K562 (cell line): ENCODE results near the gene IGFALS. TPM values are rescaled to one million over a fixed set of nuclear protein-coding genes. Genes with fewer than 3 reads are reported as not detected.

Experiments used
- ATAC-seq: fragments of 200-7000 bp; cut with Tn5 transposase; 3 replicates; pipeline ENCODE4 v1.9.1; 2020; ENCODE audit warnings: moderate library complexity
- BruUV-seq: library from RNA; stranded (reverse); fragments of 400-500 nt; replicated peaks from 2 replicates; lab custom pipeline; 2021; lab: Mats Ljungman, UMichigan
- CTCF ChIA-PET: fragments of 300-600 bp; formaldehyde crosslinking; extraction: SDS; loops from one replicate; lab custom pipeline; 2021; ENCODE audit warnings: low intra/inter-chr PET ratio; lab: Yijun Ruan, JAX
- POLR2A ChIA-PET: fragments of 300-600, 350-650 bp; sonication (Branson Sonifier 250); formaldehyde crosslinking; extraction: SDS; loops from one replicate; lab custom pipeline; 2021; ENCODE audit warnings: antibody characterized with exemption, inconsistent platforms; lab: Yijun Ruan, JAX
- DNase-seq, 4 experiments: peaks; one replicate each; pipeline versions ENCODE4 v3.0.0 to v3.0.0-alpha.2; 2011 to 2018; ENCODE audit warnings: low spot score in 3 of 4, mixed read lengths in 3 of 4; ENCODE audit errors: extremely low read depth in 1 of 4
- FAIRE-seq: peaks from 2 replicates; lab custom pipeline; 2011; peaks lifted over from hg19 to GRCh38; lab: Jason Lieb, UNC
- H2AFZ ChIP-seq: 2 replicates; pipeline ENCODE4 v1.6.0; 2011; ENCODE audit warnings: low read depth, low read length, control low read depth, inconsistent platforms
- H3K27ac ChIP-seq: fragments of 200-600 bp; 3 replicates; pipeline ENCODE4 v1.8.0; 2011; ENCODE audit warnings: low read depth, mild to moderate bottlenecking, control low read depth, inconsistent platforms, low read length, moderate library complexity, mixed read lengths; ENCODE audit errors: extremely low read depth
- H3K27me3 ChIP-seq, 2 experiments: fragments of 300-600 bp in 1 of 2; 2 replicates in 1 of 2; 3 replicates in 1 of 2; pipeline versions ENCODE4 v1.6.0 to v1.8.0; 2011; ENCODE audit warnings: inconsistent platforms in 2 of 2, low read length in 2 of 2, mild to moderate bottlenecking in 1 of 2, mixed read lengths in 1 of 2, moderate library complexity in 1 of 2; ENCODE audit not compliant: control insufficient read depth in 2 of 2, insufficient read depth in 2 of 2
- H3K36me3 ChIP-seq: fragments of 300-600 bp; 3 replicates; pipeline ENCODE4 v1.8.0; 2011; ENCODE audit warnings: mild to moderate bottlenecking, low read length, inconsistent platforms; ENCODE audit not compliant: control insufficient read depth, insufficient read depth
- H3K4me1 ChIP-seq, 2 experiments: fragments of 200-600 bp in 1 of 2; replicated peaks in 1 of 2; 2 replicates in 1 of 2; 3 replicates in 1 of 2; pipeline versions ENCODE4 v1.5.1 to v1.8.0; 2011; ENCODE audit warnings: inconsistent platforms in 2 of 2, low read length in 2 of 2, mild to moderate bottlenecking in 1 of 2, mixed read lengths in 1 of 2, moderate library complexity in 1 of 2; ENCODE audit not compliant: control insufficient read depth in 2 of 2, insufficient read depth in 2 of 2
- H3K4me2 ChIP-seq: 2 replicates; pipeline ENCODE4 v1.6.1; 2011; ENCODE audit warnings: low read length, control low read depth, inconsistent platforms, mixed read lengths; ENCODE audit not compliant: insufficient read depth
- H3K4me3 ChIP-seq: fragments of 200-600 bp; sonication (generic), shearing (Covaris generic); 2 replicates; pipeline ENCODE4 v1.5.1; 2016; ENCODE audit warnings: control low read depth, inconsistent platforms
- H3K79me2 ChIP-seq: fragments of 200-600 bp; 3 replicates; pipeline ENCODE4 v1.8.0; 2011; ENCODE audit warnings: low read length, inconsistent platforms; ENCODE audit not compliant: control insufficient read depth, insufficient read depth
- H3K9ac ChIP-seq, 2 experiments: 2 replicates each; pipeline versions ENCODE4 v1.6.0 to v1.6.1; 2011; ENCODE audit warnings: low read depth in 2 of 2, low read length in 2 of 2, control low read depth in 1 of 2, inconsistent platforms in 1 of 2, mild to moderate bottlenecking in 1 of 2, mixed read lengths in 1 of 2; ENCODE audit not compliant: insufficient read depth in 1 of 2
- H3K9me1 ChIP-seq: one replicate; pipeline ENCODE4 v1.6.0; 2011; ENCODE audit warnings: inconsistent platforms, mild to moderate bottlenecking, low read length, moderate library complexity; ENCODE audit not compliant: control insufficient read depth, insufficient read depth
- H3K9me3 ChIP-seq: replicated peaks from 2 replicates; pipeline ENCODE4 v1.5.1; 2011; ENCODE audit warnings: low read depth, low read length, inconsistent platforms; ENCODE audit not compliant: control insufficient read depth, insufficient read depth
- H4K20me1 ChIP-seq: replicated peaks from 2 replicates; pipeline ENCODE4 v1.6.1; 2011; ENCODE audit warnings: low read length, inconsistent platforms, mixed read lengths; ENCODE audit not compliant: control insufficient read depth, insufficient read depth
- ARID2 ChIP-seq: fragments of 450-650 bp; IDR thresholded peaks from 2 replicates; pipeline ENCODE4 v1.6.1; 2017; ENCODE audit warnings: antibody characterized with exemption, mild to moderate bottlenecking
- ASH1L ChIP-seq: fragments of 450-650 bp; IDR thresholded peaks from 2 replicates; pipeline ENCODE4 v1.6.1; 2018; ENCODE audit warnings: borderline replicate concordance, mild to moderate bottlenecking, low read depth; ENCODE audit not compliant: partially characterized antibody
- ATF1 ChIP-seq, 2 experiments: fragments of 450-650 bp in 1 of 2; IDR thresholded peaks; 2 replicates each; pipeline ENCODE4 v1.6.1; 2016; ENCODE audit warnings: missing compliant biosample characterization in 1 of 2, missing genetic modification characterization in 1 of 2
- CSDE1 ChIP-seq, 2 experiments: fragments of 450-650 bp; IDR thresholded peaks; 2 replicates each; pipeline ENCODE4 v1.6.1; 2016; ENCODE audit warnings: mild to moderate bottlenecking in 1 of 2
- ELK1 ChIP-seq: sonication (generic); formaldehyde crosslinking; IDR thresholded peaks from 2 replicates; pipeline ENCODE4 v1.8.1; 2022; ENCODE audit warnings: missing genetic modification reagents
- IFI16 ChIP-seq: fragments of 250-450 bp; sonication (Bioruptor Pico); IDR thresholded peaks from 2 replicates; pipeline ENCODE4 v2.1.2; 2022; ENCODE audit warnings: mild to moderate bottlenecking, inconsistent platforms
- KDM1A ChIP-seq, 2 experiments: fragments of 450-650 bp; IDR thresholded peaks; 2 replicates each; pipeline ENCODE4 v1.6.1; 2016; ENCODE audit warnings: mild to moderate bottlenecking in 2 of 2
- MYC ChIP-seq, 2 experiments: fragments of 250-450 bp in 1 of 2; sonication (Bioruptor Pico) in 1 of 2; IDR thresholded peaks; 2 replicates each; pipeline versions ENCODE4 v1.5.1 to v1.6.1; 2012 to 2021; ENCODE audit warnings: low read depth in 2 of 2, borderline replicate concordance in 1 of 2, improper control_type of control experiment in 1 of 2, low read length in 1 of 2, mild to moderate bottlenecking in 1 of 2, moderate library complexity in 1 of 2
- MYNN ChIP-seq, 2 experiments: sonication (generic); formaldehyde crosslinking in 1 of 2; IDR thresholded peaks; 2 replicates each; pipeline versions ENCODE4 v1.5.0 to v1.6.1; 2016 to 2020; ENCODE audit warnings: antibody characterized with exemption in 1 of 2, missing genetic modification reagents in 1 of 2
- NFE2L1 ChIP-seq: fragments of 450-650 bp; IDR thresholded peaks from 2 replicates; pipeline ENCODE4 v1.6.1; 2016; ENCODE audit warnings: missing genetic modification characterization, low read depth, mild to moderate bottlenecking, missing compliant biosample characterization, moderate library complexity, borderline replicate concordance
- PCBP2 ChIP-seq: fragments of 200-400 bp; formaldehyde crosslinking; IDR thresholded peaks from 2 replicates; pipeline ENCODE4 v1.6.1; 2018; ENCODE audit warnings: low read length, low read depth, mild to moderate bottlenecking, moderate library complexity; ENCODE audit not compliant: poor library complexity, severe bottlenecking
- SIN3A ChIP-seq, 2 experiments: fragments of 150-350 bp in 1 of 2; IDR thresholded peaks; 2 replicates each; pipeline ENCODE4 v1.6.1; 2011 to 2016; ENCODE audit warnings: borderline replicate concordance in 2 of 2, low read depth in 2 of 2, low read length in 2 of 2, mild to moderate bottlenecking in 2 of 2, moderate library complexity in 2 of 2; ENCODE audit not compliant: control insufficient read depth in 1 of 2
- SNIP1 ChIP-seq: fragments of 450-650 bp; IDR thresholded peaks from 2 replicates; pipeline ENCODE4 v1.7.1; 2017; ENCODE audit warnings: low read depth, mild to moderate bottlenecking
- STAT5A ChIP-seq: IDR thresholded peaks from 2 replicates; pipeline ENCODE4 v1.6.1; 2012; ENCODE audit warnings: low read length, inconsistent platforms, borderline replicate concordance
- TCF3 ChIP-seq: sonication (generic); formaldehyde crosslinking; IDR thresholded peaks from 2 replicates; pipeline ENCODE4 v1.4.0; 2020; ENCODE audit warnings: mild to moderate bottlenecking, missing genetic modification reagents
- ZBTB8A ChIP-seq: fragments of 450-650 bp; IDR thresholded peaks from 2 replicates; pipeline ENCODE4 v1.6.1; 2018; ENCODE audit warnings: mild to moderate bottlenecking, moderate library complexity; ENCODE audit not compliant: partially characterized antibody
- ZFPM2 ChIP-seq: fragments of 250-450 bp; sonication (Bioruptor Pico); IDR thresholded peaks from 2 replicates; pipeline ENCODE4 v1.5.1; 2022; ENCODE audit warnings: mild to moderate bottlenecking
- ZNF398 ChIP-seq: fragments of 250-450 bp; sonication (Bioruptor Pico); IDR thresholded peaks from 2 replicates; pipeline ENCODE4 v1.8.0; 2021; ENCODE audit warnings: moderate library complexity, mild to moderate bottlenecking, inconsistent platforms
- ZNF589 ChIP-seq: fragments of 200-800 bp; sonication (Bioruptor generic); IDR thresholded peaks from 2 replicates; pipeline ENCODE4 v1.6.1; 2016; ENCODE audit warnings: low read depth, missing genetic modification characterization, missing compliant biosample characterization
- WGBS: fragments of 100-300 bp; shearing (Covaris generic); methylation state at CpG from one replicate; pipeline ENCODE4 v1.1.6; 2016; ENCODE audit warnings: low coverage, mixed read lengths; ENCODE audit not compliant: insufficient coverage; ENCODE audit errors: missing lambda C conversion rate; 5-methylcytosine and 5-hydroxymethylcytosine counted together
- in situ Hi-C: fragments of 300-500 bp; cut with MboI; formaldehyde crosslinking; loops from 4 replicates; pipeline ENCODE4 v1.15.0; 2018; ENCODE audit warnings: inconsistent platforms, mixed read lengths
- intact Hi-C: fragments of 100-400 bp; cut with micrococcal nuclease; formaldehyde crosslinking; loops from 2 replicates; pipeline ENCODE4 v1.14.2; 2022
- polyA plus RNA-seq, 8 experiments: library from polyadenylated mRNA; depleted of rRNA in 4 of 8; stranded (reverse) in 5 of 8; unstranded in 3 of 8; fragments of >200 nt; fragmentation: Nextera tagmentation in 2 of 8; fragmentation: Illumina TruSeq in 1 of 8; extraction: Ambion mirVana in 2 of 8; extraction: Trizol in 1 of 8; gene quantifications; 2 replicates each; pipeline versions ENCODE4 v1.2.1 to v1.2.3, GENCODE V29; 2011 to 2014; ENCODE audit warnings: inconsistent platforms in 1 of 8, missing spikeins in 1 of 8
- total RNA-seq, 7 experiments: library from RNA; depleted of rRNA in 6 of 7; stranded (reverse); fragments of >200 nt in 6 of 7; fragmentation: Illumina TruSeq in 2 of 7; extraction: Trizol in 2 of 7; gene quantifications; 2 replicates each; pipeline versions ENCODE4 v1.2.1 to v1.2.3, GENCODE V29; 2011 to 2021; ENCODE audit warnings: low replicate concordance in 1 of 7

The IGFALS gene
- total and polyA plus RNA-seq, 9 of the 15 experiments (the other 6 are each of a cell fraction or from before 2014, with no cell fraction given) = not detected

- no peak overlapping the region for H3K9ac ChIP-seq
- H3K27ac ChIP-seq = no peak overlapping the region
Measured at GRCh38 chr16:1808691-1809090, 15.2 kb upstream of the IGFALS start.

More at GRCh38 chr16:1808691-1809090, 15.2 kb upstream of the IGFALS start:
- H3K36me3 ChIP-seq = peaks cover 3% of the 10 kb centered on the region; the same call in 1 of the 3 replicates
- ATAC-seq = no peak
- H3K79me2 ChIP-seq = no peaks in the 10 kb centered on the region
- DNase-seq = no peak
- H3K9me1 ChIP-seq = no peaks in the 10 kb centered on the region
- ChIA-PET POLR2A (no interaction called here), CTCF (no interaction called here)
- TF ChIP-seq TCF3 (no peak), ELK1 (CRISPR knock-in tag) (no peak), ZNF589 (CRISPR knock-in tag) (no peak), ASH1L (no peak), ARID2 (no peak), CSDE1 (IDR thresholded peaks at IDR 0.05) (no peak), SIN3A (IDR thresholded peaks at IDR 0.05; ENCODE audit: borderline replicate concordance in 2 of 2, control insufficient read depth in 1 of 2, low read depth in 2 of 2, low read length in 2 of 2) (no peak), KDM1A (IDR thresholded peaks at IDR 0.05) (no peak), STAT5A (no peak), ZBTB8A (no peak), MYNN (IDR thresholded peaks at IDR 0.05) (no peak), MYNN (CRISPR knock-in tag; IDR thresholded peaks at IDR 0.05) (no peak), IFI16 (CRISPR knock-in tag) (no peak), ZFPM2 (CRISPR knock-in tag) (no peak), PCBP2 (no peak), ATF1 (CRISPR knock-in tag; IDR thresholded peaks at IDR 0.05) (no peak), ATF1 (tag; IDR thresholded peaks at IDR 0.05) (no peak), ZNF398 (CRISPR knock-in tag) (no peak), MYC (IDR thresholded peaks at IDR 0.05; ENCODE audit: low read depth, low read length) (no peak), MYC (CRISPR knock-in tag; IDR thresholded peaks at IDR 0.05; ENCODE audit: borderline replicate concordance, low read depth) (no peak), NFE2L1 (tag) (no peak), SNIP1 (no peak)
- no peak overlapping the region for H3K4me2 ChIP-seq
- WGBS = 74% methylated on average over 15 of the region's 18 CpGs
- no peak overlapping the region for H2AFZ ChIP-seq
- no peaks in the 10 kb centered on the region for H3K9me3 ChIP-seq
- H3K4me3 ChIP-seq = no peak overlapping the region
- H3K27me3 ChIP-seq = no peaks in the 10 kb centered on the region
- BruUV-seq = no TSS peak
- H3K4me1 ChIP-seq = peaks cover 0 to 20% of the 10 kb centered on the region in 2 experiments; a peak in 3 of 5 replicates
- H4K20me1 ChIP-seq = no peaks in the 10 kb centered on the region; the same call in 1 of the 2 replicates
- no peak for FAIRE-seq
- in situ Hi-C loops (no loop called here), intact Hi-C loops (no loop called here)
